IMR-90 (cell line): ENCODE measurements around the gene DHRS7B. TPM values are rescaled to one million over a fixed set of nuclear protein-coding genes. Genes with fewer than 3 reads are reported as not detected.

Source experiments
- ATAC-seq: fragments of 200-7000 bp; cut with Tn5 transposase; 2 replicates; pipeline ENCODE4 v1.9.1; 2020; ENCODE audit warnings: low read depth, mild to moderate bottlenecking, moderate library complexity
- BruUV-seq: library from RNA; stranded (reverse); fragments of 400-500 nt; replicated peaks from 2 replicates; lab custom pipeline; 2021; lab: Mats Ljungman, UMichigan
- CTCF ChIA-PET: fragments of 300-600 bp; formaldehyde crosslinking; extraction: SDS; loops from one replicate; lab custom pipeline; 2021; ENCODE audit warnings: antibody characterized with exemption; lab: Yijun Ruan, JAX
- POLR2A ChIA-PET: fragments of 300-600 bp; sonication (Branson Sonifier 250); formaldehyde crosslinking; loops from one replicate; lab custom pipeline; 2022; ENCODE audit warnings: antibody characterized with exemption; ENCODE audit not compliant: unreplicated experiment; lab: Charles Lee
- DNase-seq: peaks from one replicate; pipeline ENCODE4 v3.0.0; 2013
- H2AFZ ChIP-seq: replicated peaks from 2 replicates; pipeline ENCODE3; 2013; ENCODE audit warnings: low read length, mild to moderate bottlenecking; ENCODE audit not compliant: poor library complexity
- H2AK5ac ChIP-seq: 2 replicates; pipeline ENCODE4 v1.6.1; 2013; ENCODE audit warnings: low read depth, low read length, inconsistent platforms
- H2AK9ac ChIP-seq: replicated peaks from 2 replicates; pipeline ENCODE3; 2013; ENCODE audit warnings: mild to moderate bottlenecking, low read depth, low read length, moderate library complexity; ENCODE audit not compliant: poor library complexity
- H2BK120ac ChIP-seq: 2 replicates; pipeline ENCODE4 v1.6.1; 2013; ENCODE audit warnings: low read depth, low read length, inconsistent platforms
- H2BK15ac ChIP-seq: 3 replicates; pipeline ENCODE4 v1.6.1; 2013; ENCODE audit warnings: low read depth, low read length, inconsistent platforms
- H2BK20ac ChIP-seq: 2 replicates; pipeline ENCODE4 v1.6.1; 2013; ENCODE audit warnings: low read depth, mild to moderate bottlenecking, inconsistent platforms, low read length, moderate library complexity
- H2BK5ac ChIP-seq: 2 replicates; pipeline ENCODE4 v1.6.1; 2013; ENCODE audit warnings: mild to moderate bottlenecking, low read depth, low read length, inconsistent platforms; ENCODE audit not compliant: poor library complexity, severe bottlenecking
- H3K14ac ChIP-seq: replicated peaks from 2 replicates; pipeline ENCODE4 v1.6.1; 2013; ENCODE audit warnings: low read depth, low read length, inconsistent platforms
- H3K18ac ChIP-seq: 2 replicates; pipeline ENCODE4 v1.6.1; 2013; ENCODE audit warnings: low read depth, low read length, control low read depth
- H3K23ac ChIP-seq: 2 replicates; pipeline ENCODE4 v1.6.1; 2013; ENCODE audit warnings: low read depth, low read length, inconsistent platforms
- H3K27ac ChIP-seq: 2 replicates; pipeline ENCODE4 v1.5.1; 2013; ENCODE audit warnings: mild to moderate bottlenecking, control low read depth, low read length; ENCODE audit not compliant: insufficient read depth
- H3K27me3 ChIP-seq: 2 replicates; pipeline ENCODE4 v1.6.1; 2013; ENCODE audit warnings: low read length; ENCODE audit not compliant: control insufficient read depth, insufficient read depth
- H3K36me3 ChIP-seq: 2 replicates; pipeline ENCODE4 v1.6.1; 2013; ENCODE audit warnings: low read length, mixed read lengths; ENCODE audit not compliant: control insufficient read depth, insufficient read depth
- H3K4ac ChIP-seq: 2 replicates; pipeline ENCODE4 v1.6.1; 2013; ENCODE audit warnings: low read depth, low read length, inconsistent platforms
- H3K4me1 ChIP-seq: 2 replicates; pipeline ENCODE4 v1.6.1; 2013; ENCODE audit warnings: low read length, mixed read lengths; ENCODE audit not compliant: control insufficient read depth, insufficient read depth
- H3K4me2 ChIP-seq: 2 replicates; pipeline ENCODE4 v1.6.1; 2013; ENCODE audit warnings: low read depth, mild to moderate bottlenecking, control low read depth, low read length, moderate library complexity
- H3K4me3 ChIP-seq: 2 replicates; pipeline ENCODE4 v1.5.1; 2013; ENCODE audit warnings: low read depth, mild to moderate bottlenecking, control low read depth, low read length, moderate library complexity; ENCODE audit not compliant: insufficient read depth
- H3K56ac ChIP-seq: 2 replicates; pipeline ENCODE4 v1.6.1; 2013; ENCODE audit warnings: low read length, inconsistent platforms; ENCODE audit not compliant: insufficient read depth; ENCODE audit errors: extremely low read depth
- H3K79me1 ChIP-seq, 2 experiments: 2 replicates each; pipeline ENCODE4 v1.6.1; 2013; ENCODE audit warnings: low read length in 2 of 2, inconsistent platforms in 1 of 2, low read depth in 1 of 2
- H3K9ac ChIP-seq: 2 replicates; pipeline ENCODE4 v1.6.1; 2013; ENCODE audit warnings: low read depth, low read length, control low read depth
- H3K9me1 ChIP-seq: 2 replicates; pipeline ENCODE4 v1.6.1; 2013; ENCODE audit warnings: low read length, inconsistent platforms; ENCODE audit not compliant: insufficient read depth
- H3K9me3 ChIP-seq: 2 replicates; pipeline ENCODE4 v1.6.1; 2013; ENCODE audit warnings: low read length; ENCODE audit not compliant: control insufficient read depth, insufficient read depth
- H4K20me1 ChIP-seq: 2 replicates; pipeline ENCODE4 v1.6.1; 2013; ENCODE audit warnings: low read length, inconsistent platforms; ENCODE audit not compliant: insufficient read depth
- H4K5ac ChIP-seq: 2 replicates; pipeline ENCODE4 v1.6.1; 2013; ENCODE audit warnings: mild to moderate bottlenecking, low read depth, low read length, control low read depth
- H4K8ac ChIP-seq, 2 experiments: 2 replicates each; pipeline ENCODE4 v1.6.1; 2013; ENCODE audit warnings: low read depth in 2 of 2, low read length in 2 of 2, control low read depth in 1 of 2, inconsistent platforms in 1 of 2
- H4K91ac ChIP-seq: 2 replicates; pipeline ENCODE4 v1.6.1; 2013; ENCODE audit warnings: low read depth, low read length, inconsistent platforms; ENCODE audit not compliant: insufficient read depth
- BHLHE40 ChIP-seq: fragments of 150-350 bp; IDR thresholded peaks from 2 replicates; pipeline ENCODE4 v1.6.1; 2016; ENCODE audit warnings: mild to moderate bottlenecking, low read depth, low read length
- FOS ChIP-seq: fragments of 150-350 bp; IDR thresholded peaks from 2 replicates; pipeline ENCODE4 v1.6.1; 2016; ENCODE audit warnings: low read depth, low read length
- MAFK ChIP-seq: IDR thresholded peaks from 2 replicates; pipeline ENCODE4 v1.6.1; 2012; ENCODE audit warnings: low read depth, low read length, improper control_type of control experiment
- NFE2L2 ChIP-seq: fragments of 150-350 bp; IDR thresholded peaks from 2 replicates; pipeline ENCODE4 v1.6.1; 2016; ENCODE audit warnings: low read depth, mild to moderate bottlenecking, low read length
- POLR2A ChIP-seq: IDR thresholded peaks from 2 replicates; pipeline ENCODE4 v1.6.1; 2012; ENCODE audit warnings: mild to moderate bottlenecking, low read depth, low read length
- RFX5 ChIP-seq: IDR thresholded peaks from 2 replicates; pipeline ENCODE4 v1.8.0; 2012; ENCODE audit warnings: low read depth, mild to moderate bottlenecking, low read length, moderate library complexity
- USF2 ChIP-seq: fragments of 150-350 bp; IDR thresholded peaks from 2 replicates; pipeline ENCODE4 v1.6.1; 2017; ENCODE audit warnings: mild to moderate bottlenecking, antibody characterized with exemption, low read length, low read depth
- WGBS, 2 experiments: methylation state at CpG; one replicate each; pipeline versions ENCODE4 v1.1.5 to v1.1.7; 2013; ENCODE audit warnings: missing lambda C conversion rate in 2 of 2; ENCODE audit not compliant: insufficient read length in 1 of 2; ENCODE audit errors: extremely low coverage in 2 of 2; 5-methylcytosine and 5-hydroxymethylcytosine counted together
- dilution Hi-C: fragments of 300-500 bp; cut with HindIII; formaldehyde crosslinking; loops from one replicate; pipeline ENCODE4 v1.14.3; 2018; ENCODE audit warnings: low sequenced_read_pairs; ENCODE audit not compliant: unreplicated experiment
- in situ Hi-C: fragments of 300-500 bp; cut with MboI; formaldehyde crosslinking; loops from 3 replicates; pipeline ENCODE4 v1.14.3; 2019; ENCODE audit warnings: low sequenced_read_pairs, inconsistent platforms, mixed read lengths
- intact Hi-C: fragments of 100-400 bp; cut with micrococcal nuclease; formaldehyde crosslinking; loops from 2 replicates; pipeline ENCODE4 v1.10.0; 2022
- polyA plus RNA-seq, 3 experiments: library from polyadenylated mRNA; depleted of rRNA; stranded (reverse); fragments of >200 nt; gene quantifications; 2 replicates each; pipeline ENCODE4 v1.2.3, GENCODE V29; 2012; ENCODE audit warnings: low replicate concordance in 1 of 3
- total RNA-seq: library from RNA; depleted of rRNA; stranded (reverse); fragments of >200 nt; gene quantifications from 2 replicates; pipeline ENCODE4 v1.2.3, GENCODE V29; 2012
- TF ChIP-seq, protein P1 (sequence below): fragments of 150-350 bp; IDR thresholded peaks from 2 replicates; pipeline ENCODE4 v1.6.1; 2016; ENCODE audit warnings: low read depth, mild to moderate bottlenecking, low read length, moderate library complexity, borderline replicate concordance
- TF ChIP-seq, protein P2 (sequence below): conservative IDR thresholded peaks from 2 replicates; pipeline ENCODE4 v1.5.1; 2012; ENCODE audit warnings: mild to moderate bottlenecking, low read depth, low read length, improper control_type of control experiment

DHRS7B gene
- total and polyA plus RNA-seq, 2 of the 4 experiments (the other 2 are of a cell fraction), result 24.4 to 34.4 TPM

DNA sequence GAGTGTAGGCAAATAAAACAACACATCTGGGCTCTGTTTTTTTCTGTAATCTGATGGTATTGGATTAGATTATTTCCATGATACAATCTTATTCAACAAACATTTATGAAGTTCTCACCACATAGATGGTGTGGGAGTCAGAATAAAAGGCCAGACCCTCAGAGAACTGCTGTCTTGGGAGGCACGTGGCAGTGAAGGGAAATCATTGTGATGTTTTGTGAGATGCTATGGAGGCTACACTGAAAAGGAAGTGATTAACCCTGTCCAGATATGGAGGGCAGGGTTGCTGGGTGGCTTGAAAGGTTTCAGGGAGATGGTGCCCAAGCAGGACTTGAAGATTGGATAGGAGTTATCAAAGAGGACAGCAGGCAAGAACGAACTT, 35.6 kb downstream of the DHRS7B start:
- ATAC-seq (peak; percentile 33; the same call in 1 of the 2 replicates), DNase-seq (no peak)
- peak overlapping the region; percentile 80 for H3K18ac ChIP-seq
- WGBS, 2 experiments, result 29% methylated on average over 1 of the region's 2 CpGs; no CpG with 5 or more reads in 1 of the 2 experiments
- peak overlapping the region; percentile 3; the same call in 1 of the 2 replicates for H2AK5ac ChIP-seq
- H3K9me3 ChIP-seq, result no peaks in the 10 kb centered on the region
- H3K9ac ChIP-seq, result no peak overlapping the region
- H4K91ac ChIP-seq, result 0 out of 2 replicates have a peak overlapping the region, but pooled peaks have one; percentile 48
- peak overlapping the region; percentile 74; the same call in 1 of the 2 replicates for H3K27ac ChIP-seq
- no TSS peak for BruUV-seq
- dilution Hi-C loops (no loop called here), intact Hi-C loops (no loop called here), in situ Hi-C loops (no loop called here)
- H3K36me3 ChIP-seq, result no peaks in the 10 kb centered on the region
- no peak overlapping the region for H2BK20ac ChIP-seq
- H4K20me1 ChIP-seq, result no peaks in the 10 kb centered on the region; the same call in 1 of the 2 replicates
- H3K4me2 ChIP-seq, result peak overlapping the region; percentile 44
- H3K4me1 ChIP-seq, result peaks cover 17% of the 10 kb centered on the region
- TF ChIP-seq RFX5 (no peak), MAFK (no peak), FOS (no peak), BHLHE40 (no peak), USF2 (no peak), POLR2A (no peak), NFE2L2 (no peak)
- TF ChIP-seq, protein P1, sequence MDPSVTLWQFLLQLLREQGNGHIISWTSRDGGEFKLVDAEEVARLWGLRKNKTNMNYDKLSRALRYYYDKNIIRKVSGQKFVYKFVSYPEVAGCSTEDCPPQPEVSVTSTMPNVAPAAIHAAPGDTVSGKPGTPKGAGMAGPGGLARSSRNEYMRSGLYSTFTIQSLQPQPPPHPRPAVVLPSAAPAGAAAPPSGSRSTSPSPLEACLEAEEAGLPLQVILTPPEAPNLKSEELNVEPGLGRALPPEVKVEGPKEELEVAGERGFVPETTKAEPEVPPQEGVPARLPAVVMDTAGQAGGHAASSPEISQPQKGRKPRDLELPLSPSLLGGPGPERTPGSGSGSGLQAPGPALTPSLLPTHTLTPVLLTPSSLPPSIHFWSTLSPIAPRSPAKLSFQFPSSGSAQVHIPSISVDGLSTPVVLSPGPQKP, result no peak
- TF ChIP-seq, protein P2, sequence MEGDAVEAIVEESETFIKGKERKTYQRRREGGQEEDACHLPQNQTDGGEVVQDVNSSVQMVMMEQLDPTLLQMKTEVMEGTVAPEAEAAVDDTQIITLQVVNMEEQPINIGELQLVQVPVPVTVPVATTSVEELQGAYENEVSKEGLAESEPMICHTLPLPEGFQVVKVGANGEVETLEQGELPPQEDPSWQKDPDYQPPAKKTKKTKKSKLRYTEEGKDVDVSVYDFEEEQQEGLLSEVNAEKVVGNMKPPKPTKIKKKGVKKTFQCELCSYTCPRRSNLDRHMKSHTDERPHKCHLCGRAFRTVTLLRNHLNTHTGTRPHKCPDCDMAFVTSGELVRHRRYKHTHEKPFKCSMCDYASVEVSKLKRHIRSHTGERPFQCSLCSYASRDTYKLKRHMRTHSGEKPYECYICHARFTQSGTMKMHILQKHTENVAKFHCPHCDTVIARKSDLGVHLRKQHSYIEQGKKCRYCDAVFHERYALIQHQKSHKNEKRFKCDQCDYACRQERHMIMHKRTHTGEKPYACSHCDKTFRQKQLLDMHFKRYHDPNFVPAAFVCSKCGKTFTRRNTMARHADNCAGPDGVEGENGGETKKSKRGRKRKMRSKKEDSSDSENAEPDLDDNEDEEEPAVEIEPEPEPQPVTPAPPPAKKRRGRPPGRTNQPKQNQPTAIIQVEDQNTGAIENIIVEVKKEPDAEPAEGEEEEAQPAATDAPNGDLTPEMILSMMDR, result no peak
- H3K9me1 ChIP-seq, result peaks cover 10% of the 10 kb centered on the region; the same call in 1 of the 2 replicates
- H3K23ac ChIP-seq, result no peak overlapping the region
- H2BK15ac ChIP-seq, result no peak overlapping the region
- no peak overlapping the region for H2AK9ac ChIP-seq
- peak overlapping the region; percentile 5; the same call in 1 of the 2 replicates for H3K14ac ChIP-seq
- H3K27me3 ChIP-seq, result no peaks in the 10 kb centered on the region
- no peak overlapping the region for H3K56ac ChIP-seq
- H3K4me3 ChIP-seq, result no peak overlapping the region
- CTCF ChIA-PET, result no interaction called here
- H4K5ac ChIP-seq, result peak overlapping the region; percentile 49
- no peak overlapping the region for H2AFZ ChIP-seq
- H4K8ac ChIP-seq, result peak overlapping the region in 1 of 2 experiments; percentile 47; a peak in 1 of 4 replicates
- peaks cover 10 to 16% of the 10 kb centered on the region in 2 experiments for H3K79me1 ChIP-seq
- peak overlapping the region; percentile 38; the same call in 1 of the 2 replicates for H2BK120ac ChIP-seq
- peak overlapping the region; percentile 38 for H3K4ac ChIP-seq
- POLR2A ChIA-PET, result no interaction called here
- H2BK5ac ChIP-seq, result peak overlapping the region; percentile 82
